Measurements from ENCODE around the gene MGAT5. TPM values are rescaled to one million over a fixed set of nuclear protein-coding genes. Genes with fewer than 3 reads are reported as not detected.

Gene MGAT5
- total RNA-seq, 1 donor: 17.0 TPM

- no peak for DNase-seq (ENCODE audit: low read depth in 2 of 3, low spot score in 2 of 3)
These were observed 71.8 kb downstream of the MGAT5 start for GRCh38 chr2:134325696-134326095.

DNA sequence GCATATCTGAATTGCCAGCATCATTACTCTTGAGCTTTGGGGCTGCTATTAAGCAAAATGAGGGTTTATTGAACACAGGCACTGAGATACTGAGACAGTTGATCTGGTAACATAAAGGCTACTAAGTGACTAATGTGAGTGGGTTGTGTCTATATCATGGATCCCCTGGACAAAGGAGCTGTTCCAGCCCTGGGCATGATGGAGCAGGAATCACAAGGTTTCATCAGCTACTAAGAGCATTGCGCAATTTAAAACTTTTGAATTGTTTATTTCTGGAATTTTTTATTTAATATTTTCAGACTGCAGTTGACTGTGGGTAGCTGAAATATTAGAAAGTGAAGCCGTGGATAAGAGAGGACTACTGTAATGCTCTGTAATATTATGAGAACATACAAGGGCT is 73.5 kb downstream of the MGAT5 start:
- no peak for DNase-seq (ENCODE audit: low read depth in 2 of 3, low spot score in 2 of 3)

- no peak for DNase-seq (ENCODE audit: low read depth in 2 of 3, low spot score in 2 of 3)
These were observed 77.2 kb downstream of the MGAT5 start for GRCh38 chr2:134331081-134331480.

GRCh38 chr2:134333646-134334189 is 79.8 kb downstream of the MGAT5 start:
- DNase-seq (ENCODE audit: low read depth in 2 of 3, low spot score in 2 of 3): no peak

GRCh38 chr2:134334542-134335353 is 80.9 kb downstream of the MGAT5 start:
- no peak for DNase-seq (ENCODE audit: low read depth in 2 of 3, low spot score in 2 of 3)

- no peak for DNase-seq (ENCODE audit: low read depth in 2 of 3, low spot score in 2 of 3)
These were observed 81.7 kb downstream of the MGAT5 start for GRCh38 chr2:134335601-134336000.

GRCh38 chr2:134336352-134336751 is 82.5 kb downstream of the MGAT5 start:
- DNase-seq (ENCODE audit: low read depth in 2 of 3, low spot score in 2 of 3): no peak

- DNase-seq (ENCODE audit: low read depth in 2 of 3, low spot score in 2 of 3): no peak
These were observed 83.0 kb downstream of the MGAT5 start for GRCh38 chr2:134336921-134337320.

GRCh38 chr2:134337631-134338030 is 83.8 kb downstream of the MGAT5 start:
- DNase-seq (ENCODE audit: low read depth in 2 of 3, low spot score in 2 of 3): no peak

DNA sequence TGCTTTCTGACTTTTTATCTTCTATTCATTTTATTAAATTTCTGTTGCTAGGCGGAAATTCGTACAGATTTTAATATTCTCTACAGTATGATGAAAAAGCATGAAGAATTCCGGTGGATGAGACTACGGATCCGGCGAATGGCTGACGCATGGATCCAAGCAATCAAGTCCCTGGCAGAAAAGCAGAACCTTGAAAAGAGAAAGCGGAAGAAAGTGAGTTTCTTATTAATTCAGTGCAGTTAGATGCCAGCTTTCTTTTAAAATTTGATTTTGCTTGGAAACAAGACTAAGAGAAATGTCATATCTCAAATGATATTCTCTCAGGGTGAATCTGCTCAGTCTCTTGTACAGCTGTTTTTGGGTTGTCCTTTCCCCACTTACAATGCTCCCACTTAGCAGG is 84.3 kb downstream of the MGAT5 start:
- peak in 1 of 3 donors; percentile 17 for DNase-seq (ENCODE audit: low read depth in 2 of 3, low spot score in 2 of 3)

DNA sequence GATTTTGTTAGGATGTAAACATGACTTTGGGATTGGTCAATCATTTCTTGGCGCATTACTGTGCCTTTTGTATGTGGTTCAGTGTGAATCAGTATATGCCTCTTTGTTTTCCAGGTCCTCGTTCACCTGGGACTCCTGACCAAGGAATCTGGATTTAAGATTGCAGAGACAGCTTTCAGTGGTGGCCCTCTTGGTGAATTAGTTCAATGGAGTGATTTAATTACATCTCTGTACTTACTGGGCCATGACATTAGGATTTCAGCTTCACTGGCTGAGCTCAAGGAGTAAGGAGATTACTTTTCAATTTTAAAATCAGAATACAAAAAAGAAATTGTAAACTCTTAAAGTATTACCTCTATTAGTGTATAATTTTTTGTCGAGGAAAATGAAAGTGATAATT is 87.6 kb downstream of the MGAT5 start:
- no peak for DNase-seq (ENCODE audit: low read depth in 2 of 3, low spot score in 2 of 3)

- no peak for DNase-seq (ENCODE audit: low read depth in 2 of 3, low spot score in 2 of 3)
These were observed 91.3 kb downstream of the MGAT5 start for GRCh38 chr2:134344954-134345697.

DNA sequence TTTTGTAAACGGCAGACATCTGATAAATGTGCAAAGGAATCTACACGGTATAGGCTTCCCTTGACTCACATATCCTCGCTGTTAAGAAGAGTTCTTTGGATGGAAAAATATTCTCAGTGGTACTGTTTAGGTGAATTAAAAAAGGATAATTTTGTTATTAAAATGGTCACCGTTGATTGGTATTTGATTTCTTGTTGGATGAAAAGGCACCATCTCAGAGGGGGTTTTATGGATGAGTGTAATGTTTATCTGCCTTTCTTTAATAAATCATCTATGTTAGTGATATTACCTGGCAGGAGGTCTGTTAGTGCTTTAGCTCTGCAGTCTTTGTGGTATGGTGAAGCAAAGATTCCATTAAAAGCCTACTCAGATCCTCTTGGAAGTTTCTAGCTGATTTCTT is 92.3 kb downstream of the MGAT5 start:
- DNase-seq (ENCODE audit: low read depth in 2 of 3, low spot score in 2 of 3): no peak

DNA sequence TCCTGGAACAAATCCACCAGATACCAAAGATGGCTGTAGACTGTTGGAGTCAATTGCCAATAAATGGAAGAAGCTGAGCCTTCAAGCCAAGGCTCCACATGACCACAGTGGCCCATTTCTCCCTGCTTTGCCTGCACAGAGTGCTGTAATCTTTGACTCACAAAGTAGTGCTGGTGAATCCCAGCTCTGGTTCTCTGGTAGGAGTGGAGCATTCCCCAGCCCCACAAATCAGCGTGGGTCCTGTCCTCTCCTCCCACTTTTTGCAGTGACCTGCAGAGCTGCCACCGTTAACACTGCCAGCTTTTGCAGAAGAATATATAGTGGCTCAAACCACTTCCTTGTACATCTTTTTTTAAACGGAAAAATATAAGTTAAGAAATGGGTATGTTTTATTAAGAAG is 93.9 kb downstream of the MGAT5 start:
- no peak for DNase-seq (ENCODE audit: low read depth in 2 of 3, low spot score in 2 of 3)

DNA sequence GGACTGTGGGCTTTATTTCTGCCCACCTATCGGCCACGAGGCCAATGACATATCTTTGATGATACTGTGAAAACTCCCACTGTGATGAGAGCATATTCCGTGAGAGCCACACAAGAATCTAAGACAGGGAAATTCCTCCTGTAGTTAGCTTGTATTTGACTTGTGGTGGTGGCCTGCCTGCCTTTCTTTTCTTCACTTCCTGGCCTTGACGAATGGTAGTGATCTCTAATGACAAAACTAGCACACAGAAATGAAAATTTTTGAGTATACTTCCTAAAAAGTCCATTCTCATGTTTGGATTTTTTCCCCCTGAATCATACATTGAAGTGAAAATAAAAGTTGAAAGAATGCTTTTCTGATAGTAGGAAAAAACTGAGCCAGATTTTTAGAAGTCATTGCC is 94.4 kb downstream of the MGAT5 start:
- no peak for DNase-seq (ENCODE audit: low read depth in 2 of 3, low spot score in 2 of 3)

DNA sequence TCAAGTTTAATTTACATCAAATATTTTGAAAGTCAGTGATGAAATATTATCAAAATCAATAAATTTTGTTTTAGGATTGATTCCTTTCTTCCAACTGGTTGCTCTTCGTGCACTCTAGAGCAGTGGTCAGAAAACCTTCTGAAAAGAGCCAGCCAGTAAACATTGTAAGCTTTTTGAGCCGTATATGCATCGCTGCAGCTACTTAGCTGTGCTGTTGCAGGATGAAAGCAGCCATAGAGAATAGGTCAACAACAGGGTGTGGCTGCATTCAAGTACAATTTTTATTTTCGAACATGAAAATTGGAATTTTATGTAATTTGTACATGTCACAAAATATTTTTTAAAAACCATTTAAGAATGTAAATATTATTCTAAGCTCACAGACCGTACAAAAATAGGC is 94.9 kb downstream of the MGAT5 start:
- no peak for DNase-seq (ENCODE audit: low read depth in 2 of 3, low spot score in 2 of 3)

DNA sequence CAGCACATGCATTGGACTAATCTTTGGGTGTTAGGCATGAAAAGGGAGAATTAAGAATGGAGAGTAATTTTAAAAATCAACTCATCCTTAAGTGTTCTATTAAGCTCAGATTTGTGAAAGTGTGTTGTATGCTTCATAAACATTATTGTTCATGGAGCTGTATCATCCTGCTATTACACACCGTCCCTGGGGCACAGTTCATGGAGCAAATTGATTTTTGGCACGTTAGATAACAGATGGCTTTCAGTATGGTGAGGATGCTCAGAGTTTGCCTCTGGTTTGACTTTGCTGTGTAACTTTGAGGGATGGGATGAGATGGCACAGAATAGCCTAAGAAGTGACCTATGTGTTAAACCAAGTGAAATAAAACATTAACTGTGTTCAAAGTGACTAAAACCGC is 97.1 kb downstream of the MGAT5 start:
- DNase-seq (ENCODE audit: low read depth in 2 of 3, low spot score in 2 of 3): no peak

GRCh38 chr2:134351899-134352298 is 98.0 kb downstream of the MGAT5 start:
- no peak for DNase-seq (ENCODE audit: low read depth in 2 of 3, low spot score in 2 of 3)

DNA sequence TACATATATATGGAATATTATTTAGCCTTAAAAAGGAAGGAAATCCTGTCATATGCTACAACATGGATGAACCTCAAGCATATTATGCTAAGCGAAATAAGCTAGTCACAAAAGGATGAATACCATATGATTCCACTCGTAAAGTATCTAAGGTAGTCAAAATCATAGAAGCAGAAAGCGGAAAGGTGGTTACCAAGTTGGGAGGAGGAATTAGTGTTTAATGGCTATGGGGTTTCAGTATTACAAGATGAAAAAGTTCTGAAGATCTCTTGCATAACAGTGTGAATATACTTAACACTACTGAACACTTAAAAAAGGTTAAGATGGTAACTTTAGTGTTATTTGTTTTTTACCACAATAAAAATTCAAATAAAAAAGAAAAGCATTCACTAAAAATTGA is 99.0 kb downstream of the MGAT5 start:
- no peak for DNase-seq (ENCODE audit: low read depth in 2 of 3, low spot score in 2 of 3)

DNA sequence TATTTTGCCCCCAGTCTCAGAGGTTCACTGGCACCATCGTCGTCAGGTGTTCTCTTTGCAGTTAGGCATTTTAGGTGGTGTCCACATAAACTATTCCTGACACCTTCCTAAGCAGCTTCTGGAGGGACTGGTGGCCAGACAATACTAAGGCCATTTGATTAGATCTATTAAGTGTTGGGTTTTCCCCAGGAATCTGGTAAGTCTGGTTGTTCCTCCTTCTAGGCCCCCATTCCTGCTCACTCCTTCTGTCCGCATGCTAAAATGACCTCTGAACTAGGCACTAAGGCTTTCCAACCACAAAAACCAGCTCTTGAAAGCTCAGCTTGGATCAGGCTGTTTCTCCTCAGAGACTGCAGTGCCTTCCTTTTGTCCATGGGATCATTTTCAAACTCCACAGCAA is 100.7 kb downstream of the MGAT5 start:
- no peak for DNase-seq (ENCODE audit: low read depth in 2 of 3, low spot score in 2 of 3)

- DNase-seq (ENCODE audit: low read depth in 2 of 3, low spot score in 2 of 3): no peak
These were observed 103.9 kb downstream of the MGAT5 start for GRCh38 chr2:134357814-134358213.

Measured in hematopoietic multipotent progenitor cell (in vitro differentiated cells).